ENCODE measurements around the gene ECM1.
A peak's percentile ranks its signal among the peaks of the same experiment; 100 is the strongest.

Gene ECM1

GRCh38 chr1:150479927-150480352 lies 28.0 kb upstream of the ECM1 start:
- no peaks in the 10 kb centered on the region for H3K9me3 ChIP-seq (ENCODE audit: control insufficient read depth, low read length)
- no peak for DNase-seq (ENCODE audit: low read depth)
- peaks cover 19% of the 10 kb centered on the region for H3K4me1 ChIP-seq (ENCODE audit: control insufficient read depth, insufficient read depth, low read length)
- H3K9ac ChIP-seq (ENCODE audit: low read length): no peak overlapping the region
- no peaks in the 10 kb centered on the region for H3K27me3 ChIP-seq (replicated peaks; ENCODE audit: control insufficient read depth, insufficient read depth, low read length)
- no peak overlapping the region for H3K4me3 ChIP-seq (ENCODE audit: low read length)
- no peaks in the 10 kb centered on the region for H3K36me3 ChIP-seq (ENCODE audit: control insufficient read depth, insufficient read depth, low read length, severe bottlenecking)

DNA sequence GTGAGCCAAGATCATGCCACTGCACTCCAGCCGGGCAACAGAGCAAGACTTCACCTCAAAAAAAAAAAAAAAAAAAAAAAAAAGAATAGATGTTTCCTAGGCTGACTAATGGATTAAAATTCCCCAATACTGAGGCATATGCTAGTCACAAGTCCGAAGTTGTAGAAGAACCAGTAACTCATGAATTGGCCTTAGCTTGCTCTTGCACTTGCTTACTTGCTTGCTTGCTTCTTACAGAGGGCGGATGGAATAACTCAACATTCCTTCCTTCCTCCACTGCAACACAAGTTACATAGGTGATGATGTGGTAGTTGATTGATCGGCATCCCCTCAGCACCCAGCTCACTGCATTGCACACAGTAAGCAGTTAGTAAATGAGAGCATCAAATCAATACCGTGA lies 23.5 kb upstream of the ECM1 start:
- H3K27me3 ChIP-seq (replicated peaks; ENCODE audit: control insufficient read depth, insufficient read depth, low read length): no peaks in the 10 kb centered on the region
- peaks cover 6% of the 10 kb centered on the region for H3K36me3 ChIP-seq (ENCODE audit: control insufficient read depth, insufficient read depth, low read length, severe bottlenecking)
- H3K4me3 ChIP-seq (ENCODE audit: low read length): no peak overlapping the region
- peaks cover 11% of the 10 kb centered on the region for H3K4me1 ChIP-seq (ENCODE audit: control insufficient read depth, insufficient read depth, low read length)
- H3K9ac ChIP-seq (ENCODE audit: low read length): no peak overlapping the region
- H3K9me3 ChIP-seq (ENCODE audit: control insufficient read depth, low read length): no peaks in the 10 kb centered on the region
- DNase-seq (ENCODE audit: low read depth): no peak

DNA sequence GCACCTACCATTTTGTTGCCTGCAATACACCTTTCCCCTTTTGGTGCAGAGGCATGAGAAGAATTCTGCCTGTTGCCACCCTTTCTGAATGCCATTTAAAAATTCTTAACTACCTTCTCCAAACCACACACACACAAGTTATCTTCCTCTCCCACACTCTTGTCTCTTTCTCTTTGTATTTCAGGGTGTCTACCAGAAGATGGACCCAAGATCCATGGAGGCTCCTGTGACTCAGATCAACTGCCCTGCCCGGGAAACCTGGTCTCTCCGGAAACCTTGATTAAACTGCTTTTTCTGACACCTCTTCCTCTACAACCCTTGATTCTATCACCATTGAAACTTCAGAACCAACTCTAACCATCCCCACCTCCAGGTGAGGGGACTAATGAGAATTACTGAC lies 23.0 kb upstream of the ECM1 start:
- DNase-seq (ENCODE audit: low read depth): peak; percentile 45
- H3K4me1 ChIP-seq (ENCODE audit: control insufficient read depth, insufficient read depth, low read length): peaks cover 11% of the 10 kb centered on the region
- H3K4me3 ChIP-seq (ENCODE audit: low read length): no peak overlapping the region
- peaks cover 9% of the 10 kb centered on the region for H3K36me3 ChIP-seq (ENCODE audit: control insufficient read depth, insufficient read depth, low read length, severe bottlenecking)
- no peaks in the 10 kb centered on the region for H3K27me3 ChIP-seq (replicated peaks; ENCODE audit: control insufficient read depth, insufficient read depth, low read length)
- peak overlapping the region; percentile 34 for H3K9ac ChIP-seq (ENCODE audit: low read length)
- H3K9me3 ChIP-seq (ENCODE audit: control insufficient read depth, low read length): no peaks in the 10 kb centered on the region

DNA sequence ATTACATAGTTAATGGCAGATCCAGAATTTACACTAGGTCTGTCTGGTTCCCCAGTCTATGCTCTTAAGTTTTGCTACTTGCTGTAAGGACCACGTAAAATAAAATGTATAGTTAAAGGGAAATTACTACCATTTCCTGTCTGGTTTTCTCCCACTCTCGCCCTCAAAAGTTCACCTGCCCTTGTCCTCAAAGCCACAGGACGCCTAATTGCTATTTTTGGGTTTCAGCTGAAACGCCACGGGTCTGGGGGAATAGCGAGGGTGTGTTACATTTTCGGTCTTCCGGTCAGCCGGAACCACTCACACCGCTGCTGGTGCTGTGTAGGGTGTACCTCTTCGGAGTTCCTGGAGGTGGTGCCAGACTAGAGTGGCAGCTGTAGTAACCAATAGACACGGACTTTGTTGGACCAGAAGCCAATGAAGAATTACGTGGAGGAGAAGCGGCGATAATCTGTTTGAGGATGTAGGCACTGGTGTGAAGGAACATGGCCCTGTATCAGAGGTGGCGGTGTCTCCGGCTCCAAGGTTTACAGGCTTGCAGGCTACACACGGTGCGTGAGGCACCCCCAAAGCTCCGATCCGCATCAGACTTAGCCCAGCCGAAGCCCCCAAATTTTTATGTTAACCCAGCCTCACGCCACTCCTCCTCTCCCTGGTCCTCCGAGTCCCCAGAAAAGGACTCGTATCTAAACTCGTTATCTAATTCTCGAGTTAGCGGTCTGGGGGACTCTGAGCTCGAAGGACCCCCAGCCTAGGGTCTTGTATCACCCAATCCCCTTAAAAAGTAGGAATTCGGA lies 20.7 kb upstream of the ECM1 start, which contains the start of gene TARS2:
TARS2 (plus strand) TSS at position 454 of the 797 bp plus-strand sequence; CDS start at position 486, 32 bp downstream.
- H3K9ac ChIP-seq (ENCODE audit: low read length): peak within 1 kb of the TSS; percentile 94
- peak; percentile 98 for DNase-seq (ENCODE audit: low read depth)
- H3K4me3 ChIP-seq (ENCODE audit: low read length): peak within 1 kb of the TSS; percentile 95
- no peaks in the 10 kb centered on the region for H3K27me3 ChIP-seq (replicated peaks; ENCODE audit: control insufficient read depth, insufficient read depth, low read length)
- H3K36me3 ChIP-seq (ENCODE audit: control insufficient read depth, insufficient read depth, low read length, severe bottlenecking): peaks cover 24% of the 10 kb centered on the region
- no peaks in the 10 kb centered on the region for H3K9me3 ChIP-seq (ENCODE audit: control insufficient read depth, low read length)
- H3K4me1 ChIP-seq (ENCODE audit: control insufficient read depth, insufficient read depth, low read length): peaks cover 11% of the 10 kb centered on the region

DNA sequence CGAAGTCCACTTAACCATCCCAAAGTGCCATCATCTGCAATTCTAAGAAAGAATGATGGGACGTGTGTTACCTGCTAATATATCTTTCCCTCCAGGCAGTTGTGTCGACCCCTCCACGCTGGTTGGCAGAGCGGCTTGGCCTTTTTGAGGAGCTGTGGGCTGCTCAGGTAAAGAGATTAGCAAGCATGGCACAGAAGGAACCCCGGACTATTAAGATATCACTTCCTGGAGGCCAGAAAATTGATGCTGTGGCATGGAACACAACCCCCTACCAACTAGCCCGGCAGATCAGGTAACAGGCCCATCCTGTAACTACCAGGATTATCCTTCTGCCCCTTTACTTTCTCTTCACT lies 20.2 kb upstream of the ECM1 start:
- Histone ChIP-seq H3K9me3 (ENCODE audit: control insufficient read depth, low read length) (no peaks in the 10 kb centered on the region), H3K36me3 (ENCODE audit: control insufficient read depth, insufficient read depth, low read length, severe bottlenecking) (peaks cover 27% of the 10 kb centered on the region), H3K9ac (ENCODE audit: low read length) (peak overlapping the region; percentile 94), H3K27me3 (replicated peaks; ENCODE audit: control insufficient read depth, insufficient read depth, low read length) (no peaks in the 10 kb centered on the region), H3K4me3 (ENCODE audit: low read length) (peak overlapping the region; percentile 95), H3K4me1 (ENCODE audit: control insufficient read depth, insufficient read depth, low read length) (peaks cover 11% of the 10 kb centered on the region)
- DNase-seq (ENCODE audit: low read depth): no peak

- DNase-seq (ENCODE audit: low read depth): no peak
- peaks cover 2% of the 10 kb centered on the region for H3K4me1 ChIP-seq (ENCODE audit: control insufficient read depth, insufficient read depth, low read length)
- H3K9ac ChIP-seq (ENCODE audit: low read length): no peak overlapping the region
- H3K9me3 ChIP-seq (ENCODE audit: control insufficient read depth, low read length): no peaks in the 10 kb centered on the region
- peaks cover 55% of the 10 kb centered on the region for H3K36me3 ChIP-seq (ENCODE audit: control insufficient read depth, insufficient read depth, low read length, severe bottlenecking)
- no peak overlapping the region for H3K4me3 ChIP-seq (ENCODE audit: low read length)
- no peaks in the 10 kb centered on the region for H3K27me3 ChIP-seq (replicated peaks; ENCODE audit: control insufficient read depth, insufficient read depth, low read length)
Measured at GRCh38 chr1:150493175-150493574, 14.7 kb upstream of the ECM1 start.

DNA sequence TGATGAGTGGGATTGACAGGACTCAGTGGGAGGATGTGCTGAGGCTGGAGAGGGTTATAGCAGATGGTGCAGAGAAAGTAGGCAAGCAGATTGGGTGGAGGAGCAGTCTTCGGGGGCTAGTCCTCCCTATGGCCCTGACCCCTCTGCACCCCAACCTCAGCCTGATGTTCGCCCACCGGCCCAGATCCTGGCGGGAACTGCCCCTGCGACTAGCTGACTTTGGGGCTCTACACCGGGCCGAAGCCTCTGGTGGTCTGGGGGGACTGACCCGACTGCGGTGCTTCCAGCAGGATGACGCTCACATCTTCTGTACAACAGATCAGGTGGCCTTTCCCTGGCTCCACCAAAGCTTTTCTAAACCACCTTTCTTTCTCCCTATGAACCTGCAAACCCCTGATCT lies 9.6 kb upstream of the ECM1 start:
- no peak for DNase-seq (ENCODE audit: low read depth)
- Histone ChIP-seq H3K4me1 (ENCODE audit: control insufficient read depth, insufficient read depth, low read length) (no peaks in the 10 kb centered on the region), H3K36me3 (ENCODE audit: control insufficient read depth, insufficient read depth, low read length, severe bottlenecking) (peaks cover 44% of the 10 kb centered on the region), H3K4me3 (ENCODE audit: low read length) (no peak overlapping the region), H3K9me3 (ENCODE audit: control insufficient read depth, low read length) (no peaks in the 10 kb centered on the region), H3K27me3 (replicated peaks; ENCODE audit: control insufficient read depth, insufficient read depth, low read length) (no peaks in the 10 kb centered on the region), H3K9ac (ENCODE audit: low read length) (no peak overlapping the region)

DNA sequence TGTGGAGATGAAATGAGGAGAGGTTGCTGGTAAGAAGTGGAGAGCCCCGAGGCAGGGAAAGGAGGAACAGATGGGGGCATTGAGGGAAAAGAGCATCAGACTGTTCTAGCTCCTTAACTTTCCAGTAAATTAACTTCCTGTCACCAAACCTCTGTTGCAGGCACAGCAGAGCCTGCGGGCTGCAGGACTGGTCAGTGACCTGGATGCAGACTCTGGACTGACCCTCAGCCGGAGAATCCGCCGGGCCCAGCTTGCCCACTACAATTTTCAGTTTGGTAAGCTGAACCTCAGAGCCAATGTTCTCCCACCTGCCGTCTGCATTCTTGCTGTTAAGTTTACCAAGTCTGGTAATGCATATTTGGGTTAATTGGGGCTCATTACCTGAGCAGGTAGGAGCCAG lies 2.5 kb upstream of the ECM1 start:
- peaks cover 20% of the 10 kb centered on the region for H3K4me1 ChIP-seq (ENCODE audit: control insufficient read depth, insufficient read depth, low read length)
- DNase-seq (ENCODE audit: low read depth): no peak
- H3K9me3 ChIP-seq (ENCODE audit: control insufficient read depth, low read length): no peaks in the 10 kb centered on the region
- no peaks in the 10 kb centered on the region for H3K27me3 ChIP-seq (replicated peaks; ENCODE audit: control insufficient read depth, insufficient read depth, low read length)
- H3K36me3 ChIP-seq (ENCODE audit: control insufficient read depth, insufficient read depth, low read length, severe bottlenecking): peaks cover 50% of the 10 kb centered on the region
- no peak overlapping the region for H3K9ac ChIP-seq (ENCODE audit: low read length)
- H3K4me3 ChIP-seq (ENCODE audit: low read length): no peak overlapping the region

DNA sequence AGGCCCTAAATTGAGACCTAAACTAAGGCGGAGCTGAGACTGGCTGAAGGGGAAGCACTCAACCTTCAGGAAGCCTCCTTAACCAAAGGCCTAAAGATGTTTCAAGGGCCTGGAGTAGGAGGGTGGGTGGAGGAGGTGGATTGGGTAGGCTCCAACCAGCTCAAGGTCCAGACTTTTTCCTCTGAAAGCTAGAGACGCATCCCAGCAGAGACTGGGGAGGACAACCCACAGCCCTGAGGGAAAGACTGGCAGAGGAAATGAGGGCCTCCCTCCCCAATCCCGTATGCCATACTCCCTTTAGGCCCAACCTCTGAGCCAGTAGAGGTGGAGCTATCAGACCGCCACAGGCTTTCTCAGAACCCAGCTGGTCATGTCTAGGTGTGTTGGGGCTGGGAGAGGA lies 1.1 kb downstream of the ECM1 start:
- Histone ChIP-seq H3K4me1 (ENCODE audit: control insufficient read depth, insufficient read depth, low read length) (peaks cover 23% of the 10 kb centered on the region), H3K36me3 (ENCODE audit: control insufficient read depth, insufficient read depth, low read length, severe bottlenecking) (peaks cover 55% of the 10 kb centered on the region), H3K27me3 (replicated peaks; ENCODE audit: control insufficient read depth, insufficient read depth, low read length) (no peaks in the 10 kb centered on the region), H3K4me3 (ENCODE audit: low read length) (peak overlapping the region; percentile 79), H3K9ac (ENCODE audit: low read length) (peak overlapping the region; percentile 86), H3K9me3 (ENCODE audit: control insufficient read depth, low read length) (no peaks in the 10 kb centered on the region)
- no peak for DNase-seq (ENCODE audit: low read depth)

DNA sequence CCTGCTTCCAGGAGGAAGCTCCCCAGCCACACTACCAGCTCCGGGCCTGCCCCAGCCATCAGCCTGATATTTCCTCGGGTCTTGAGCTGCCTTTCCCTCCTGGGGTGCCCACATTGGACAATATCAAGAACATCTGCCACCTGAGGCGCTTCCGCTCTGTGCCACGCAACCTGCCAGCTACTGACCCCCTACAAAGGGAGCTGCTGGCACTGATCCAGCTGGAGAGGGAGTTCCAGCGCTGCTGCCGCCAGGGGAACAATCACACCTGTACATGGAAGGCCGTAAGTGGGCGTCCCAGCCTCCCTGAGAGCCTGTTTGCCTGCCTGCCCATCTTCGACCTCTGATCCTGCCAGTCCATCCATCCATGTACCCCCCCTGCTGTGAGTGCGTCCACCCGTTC lies 3.6 kb downstream of the ECM1 start:
- Histone ChIP-seq H3K27me3 (replicated peaks; ENCODE audit: control insufficient read depth, insufficient read depth, low read length) (no peaks in the 10 kb centered on the region), H3K9me3 (ENCODE audit: control insufficient read depth, low read length) (no peaks in the 10 kb centered on the region), H3K4me1 (ENCODE audit: control insufficient read depth, insufficient read depth, low read length) (peaks cover 28% of the 10 kb centered on the region), H3K9ac (ENCODE audit: low read length) (no peak overlapping the region), H3K4me3 (ENCODE audit: low read length) (no peak overlapping the region), H3K36me3 (ENCODE audit: control insufficient read depth, insufficient read depth, low read length, severe bottlenecking) (peaks cover 29% of the 10 kb centered on the region)
- no peak for DNase-seq (ENCODE audit: low read depth)

GRCh38 chr1:150511985-150512660 lies 4.2 kb downstream of the ECM1 start:
- DNase-seq (ENCODE audit: low read depth): no peak
- Histone ChIP-seq H3K27me3 (replicated peaks; ENCODE audit: control insufficient read depth, insufficient read depth, low read length) (no peaks in the 10 kb centered on the region), H3K9ac (ENCODE audit: low read length) (no peak overlapping the region), H3K4me1 (ENCODE audit: control insufficient read depth, insufficient read depth, low read length) (peaks cover 28% of the 10 kb centered on the region), H3K4me3 (ENCODE audit: low read length) (no peak overlapping the region), H3K9me3 (ENCODE audit: control insufficient read depth, low read length) (no peaks in the 10 kb centered on the region), H3K36me3 (ENCODE audit: control insufficient read depth, insufficient read depth, low read length, severe bottlenecking) (peaks cover 24% of the 10 kb centered on the region)

Data from adipocyte (in vitro differentiated cells).